ENCODE data around the gene CEACAM6. TPM values are rescaled to one million over a fixed set of nuclear protein-coding genes. Genes with fewer than 3 reads are reported as not detected.

The CEACAM6 gene
- total and polyA plus RNA-seq, 9 of the 15 experiments (the other 6 are each of a cell fraction or from before 2014, with no cell fraction given): 0.24 TPM; not detected in 8

DNA sequence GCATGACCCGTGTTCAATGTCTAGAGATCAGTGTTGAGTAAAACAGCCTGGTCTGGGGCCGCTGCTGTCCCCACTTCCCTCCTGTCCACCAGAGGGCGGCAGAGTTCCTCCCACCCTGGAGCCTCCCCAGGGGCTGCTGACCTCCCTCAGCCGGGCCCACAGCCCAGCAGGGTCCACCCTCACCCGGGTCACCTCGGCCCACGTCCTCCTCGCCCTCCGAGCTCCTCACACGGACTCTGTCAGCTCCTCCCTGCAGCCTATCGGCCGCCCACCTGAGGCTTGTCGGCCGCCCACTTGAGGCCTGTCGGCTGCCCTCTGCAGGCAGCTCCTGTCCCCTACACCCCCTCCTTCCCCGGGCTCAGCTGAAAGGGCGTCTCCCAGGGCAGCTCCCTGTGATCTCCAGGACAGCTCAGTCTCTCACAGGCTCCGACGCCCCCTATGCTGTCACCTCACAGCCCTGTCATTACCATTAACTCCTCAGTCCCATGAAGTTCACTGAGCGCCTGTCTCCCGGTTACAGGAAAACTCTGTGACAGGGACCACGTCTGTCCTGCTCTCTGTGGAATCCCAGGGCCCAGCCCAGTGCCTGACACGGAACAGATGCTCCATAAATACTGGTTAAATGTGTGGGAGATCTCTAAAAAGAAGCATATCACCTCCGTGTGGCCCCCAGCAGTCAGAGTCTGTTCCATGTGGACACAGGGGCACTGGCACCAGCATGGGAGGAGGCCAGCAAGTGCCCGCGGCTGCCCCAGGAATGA, 48.4 kb upstream of the CEACAM6 start (continued):
- TF ChIP-seq, protein P1, sequence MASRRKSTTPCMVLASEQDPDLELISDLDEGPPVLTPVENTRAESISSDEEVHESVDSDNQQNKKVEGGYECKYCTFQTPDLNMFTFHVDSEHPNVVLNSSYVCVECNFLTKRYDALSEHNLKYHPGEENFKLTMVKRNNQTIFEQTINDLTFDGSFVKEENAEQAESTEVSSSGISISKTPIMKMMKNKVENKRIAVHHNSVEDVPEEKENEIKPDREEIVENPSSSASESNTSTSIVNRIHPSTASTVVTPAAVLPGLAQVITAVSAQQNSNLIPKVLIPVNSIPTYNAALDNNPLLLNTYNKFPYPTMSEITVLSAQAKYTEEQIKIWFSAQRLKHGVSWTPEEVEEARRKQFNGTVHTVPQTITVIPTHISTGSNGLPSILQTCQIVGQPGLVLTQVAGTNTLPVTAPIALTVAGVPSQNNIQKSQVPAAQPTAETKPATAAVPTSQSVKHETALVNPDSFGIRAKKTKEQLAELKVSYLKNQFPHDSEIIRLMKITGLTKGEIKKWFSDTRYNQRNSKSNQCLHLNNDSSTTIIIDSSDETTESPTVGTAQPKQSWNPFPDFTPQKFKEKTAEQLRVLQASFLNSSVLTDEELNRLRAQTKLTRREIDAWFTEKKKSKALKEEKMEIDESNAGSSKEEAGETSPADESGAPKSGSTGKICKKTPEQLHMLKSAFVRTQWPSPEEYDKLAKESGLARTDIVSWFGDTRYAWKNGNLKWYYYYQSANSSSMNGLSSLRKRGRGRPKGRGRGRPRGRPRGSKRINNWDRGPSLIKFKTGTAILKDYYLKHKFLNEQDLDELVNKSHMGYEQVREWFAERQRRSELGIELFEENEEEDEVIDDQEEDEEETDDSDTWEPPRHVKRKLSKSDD (conservative IDR thresholded peaks at IDR 0.05; ENCODE audit: low read length): 0 out of 2 replicates have a peak, but pooled peaks have one; percentile 49
- TF ChIP-seq FOXA3 (CRISPR knock-in tag; conservative IDR thresholded peaks at IDR 0.05 in 1 of 2, IDR thresholded peaks at IDR 0.05 in 1 of 2): no peak

- intact Hi-C loops (cut with micrococcal nuclease): loop anchor here (1.0 to 2.0 kb wide), 2 partner anchors 39 to 113 kb away; no protein-coding TSS in a partner anchor
- Histone ChIP-seq H3K4me1 (replicated peaks in 1 of 2; ENCODE audit: control insufficient read depth in 2 of 2, insufficient read depth in 2 of 2, low read length in 2 of 2) (peaks cover 0 to 7% of the 10 kb centered on the region in 2 experiments; a peak in 2 of 5 replicates), H2AFZ (ENCODE audit: low read depth, low read length) (no peak overlapping the region), H4K20me1 (replicated peaks; ENCODE audit: control insufficient read depth, insufficient read depth, low read length) (peaks cover 8% of the 10 kb centered on the region), H3K36me3 (ENCODE audit: control insufficient read depth, insufficient read depth, low read length) (no peaks in the 10 kb centered on the region), H3K4me3 (no peak overlapping the region), H3K9me3 (replicated peaks; ENCODE audit: control insufficient read depth, insufficient read depth, low read depth, low read length) (no peaks in the 10 kb centered on the region), H3K27ac (ENCODE audit: extremely low read depth, low read depth, low read length) (no peak overlapping the region), H3K4me2 (ENCODE audit: insufficient read depth, low read length) (no peak overlapping the region), H3K27me3 (ENCODE audit: control insufficient read depth in 2 of 2, insufficient read depth in 2 of 2, low read length in 2 of 2) (peaks cover 3 to 15% of the 10 kb centered on the region in 2 experiments; a peak in 4 of 5 replicates), H3K9me1 (ENCODE audit: control insufficient read depth, insufficient read depth, low read length) (no peaks in the 10 kb centered on the region), H3K9ac (ENCODE audit: insufficient read depth in 1 of 2, low read depth in 2 of 2, low read length in 2 of 2) (0 out of 4 replicates have a peak overlapping the region, but pooled peaks of 1 of the 2 experiments have one; percentile 2), H3K79me2 (ENCODE audit: control insufficient read depth, insufficient read depth, low read length) (no peaks in the 10 kb centered on the region)
- WGBS (ENCODE audit: insufficient coverage, low coverage, missing lambda C conversion rate): 2% methylated on average over 5 of the region's 5 CpGs
- no TSS peak for BruUV-seq (replicated peaks)
- peak in 2 of 4 experiments; percentile 11 to 17 for DNase-seq (ENCODE audit: extremely low read depth in 1 of 4, low spot score in 3 of 4)
- ChIA-PET CTCF (ENCODE audit: low intra/inter-chr PET ratio) (interaction anchor here (1.2 to 2.0 kb wide), 3 partner anchors 39 to 113 kb away, joined by 7 to 10 read pairs (median 7); no protein-coding TSS in a partner anchor), POLR2A (interaction anchor here (1.1 to 1.4 kb wide), 3 partner anchors 17 to 113 kb away, joined by 3 to 4 read pairs (median 3); no protein-coding TSS in a partner anchor)
- in situ Hi-C loops (cut with MboI): loop anchor here (5.0 kb wide), 1 partner anchor 40 kb away; no protein-coding TSS in a partner anchor
- ATAC-seq: peak; percentile 34; the same call in 1 of the 3 replicates
- TF ChIP-seq HNRNPL (IDR thresholded peaks at IDR 0.05; ENCODE audit: low read depth, low read length) (no peak), ZBTB1 (CRISPR knock-in tag; IDR thresholded peaks at IDR 0.05; ENCODE audit: borderline replicate concordance, low read depth) (no peak), TRIM28 (IDR thresholded peaks at IDR 0.05) (no peak)
- TF ChIP-seq, protein P2, sequence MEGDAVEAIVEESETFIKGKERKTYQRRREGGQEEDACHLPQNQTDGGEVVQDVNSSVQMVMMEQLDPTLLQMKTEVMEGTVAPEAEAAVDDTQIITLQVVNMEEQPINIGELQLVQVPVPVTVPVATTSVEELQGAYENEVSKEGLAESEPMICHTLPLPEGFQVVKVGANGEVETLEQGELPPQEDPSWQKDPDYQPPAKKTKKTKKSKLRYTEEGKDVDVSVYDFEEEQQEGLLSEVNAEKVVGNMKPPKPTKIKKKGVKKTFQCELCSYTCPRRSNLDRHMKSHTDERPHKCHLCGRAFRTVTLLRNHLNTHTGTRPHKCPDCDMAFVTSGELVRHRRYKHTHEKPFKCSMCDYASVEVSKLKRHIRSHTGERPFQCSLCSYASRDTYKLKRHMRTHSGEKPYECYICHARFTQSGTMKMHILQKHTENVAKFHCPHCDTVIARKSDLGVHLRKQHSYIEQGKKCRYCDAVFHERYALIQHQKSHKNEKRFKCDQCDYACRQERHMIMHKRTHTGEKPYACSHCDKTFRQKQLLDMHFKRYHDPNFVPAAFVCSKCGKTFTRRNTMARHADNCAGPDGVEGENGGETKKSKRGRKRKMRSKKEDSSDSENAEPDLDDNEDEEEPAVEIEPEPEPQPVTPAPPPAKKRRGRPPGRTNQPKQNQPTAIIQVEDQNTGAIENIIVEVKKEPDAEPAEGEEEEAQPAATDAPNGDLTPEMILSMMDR (IDR thresholded peaks at IDR 0.05 in 2 of 3, conservative IDR thresholded peaks at IDR 0.05 in 1 of 3; ENCODE audit: insufficient read depth in 2 of 3, low read depth in 1 of 3, low read length in 3 of 3): peak in 2 of 3 experiments; percentile 16 to 46; a peak in 2 of 6 replicates
- no peak for FAIRE-seq
Measured at GRCh38 chr19:41707502-41707812, 47.9 kb upstream of the CEACAM6 start.
